HG03280 (cell line): ENCODE data around the gene VRK1.

Experiments used
- ATAC-seq: cut with Tn5 transposase; IDR thresholded peaks from one replicate; pipeline ENCODE4 v1.9.1; 2021; ENCODE audit warnings: mild to moderate bottlenecking, moderate library complexity; ENCODE audit not compliant: unreplicated experiment

The VRK1 gene

DNA sequence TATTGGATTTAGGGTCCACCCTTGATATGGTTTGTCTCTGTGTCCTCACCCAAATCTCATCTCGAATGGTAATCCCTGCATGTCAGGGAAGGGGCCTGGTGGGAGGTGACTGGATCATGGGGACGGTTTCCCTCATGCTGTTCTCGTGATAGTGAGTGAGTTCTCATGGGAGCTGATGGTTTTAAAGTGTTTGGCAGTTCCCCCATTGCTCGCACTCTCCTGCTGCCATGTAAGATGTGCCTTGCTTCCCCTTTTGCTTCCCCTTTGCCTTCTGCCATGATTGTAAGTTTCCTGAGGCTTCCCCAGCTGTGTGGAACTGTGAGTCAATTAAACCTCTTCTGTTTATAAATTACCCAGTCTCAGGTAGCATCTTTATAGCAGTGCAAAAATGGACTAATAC is 118.3 kb downstream of the VRK1 start:
- ATAC-seq, result no peak

DNA sequence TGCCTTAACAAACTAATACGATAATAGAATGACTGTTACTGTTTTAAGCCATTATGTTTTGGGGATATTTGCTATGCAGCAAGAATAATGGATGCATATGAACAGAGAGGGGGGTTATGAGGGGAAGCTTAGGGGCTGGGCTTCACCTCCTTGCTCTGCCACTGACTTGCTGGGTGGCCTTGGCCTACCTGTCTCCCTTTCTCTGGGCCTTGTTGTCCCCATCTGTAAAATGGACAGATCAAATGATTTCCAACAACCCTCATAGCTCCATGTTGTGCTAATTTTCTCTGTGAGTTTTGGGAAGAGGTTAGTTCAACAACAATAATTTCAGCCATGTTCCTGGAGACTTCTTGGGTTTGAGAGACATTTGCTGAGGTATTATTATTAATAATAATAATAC is 119.6 kb downstream of the VRK1 start:
- no peak for ATAC-seq

DNA sequence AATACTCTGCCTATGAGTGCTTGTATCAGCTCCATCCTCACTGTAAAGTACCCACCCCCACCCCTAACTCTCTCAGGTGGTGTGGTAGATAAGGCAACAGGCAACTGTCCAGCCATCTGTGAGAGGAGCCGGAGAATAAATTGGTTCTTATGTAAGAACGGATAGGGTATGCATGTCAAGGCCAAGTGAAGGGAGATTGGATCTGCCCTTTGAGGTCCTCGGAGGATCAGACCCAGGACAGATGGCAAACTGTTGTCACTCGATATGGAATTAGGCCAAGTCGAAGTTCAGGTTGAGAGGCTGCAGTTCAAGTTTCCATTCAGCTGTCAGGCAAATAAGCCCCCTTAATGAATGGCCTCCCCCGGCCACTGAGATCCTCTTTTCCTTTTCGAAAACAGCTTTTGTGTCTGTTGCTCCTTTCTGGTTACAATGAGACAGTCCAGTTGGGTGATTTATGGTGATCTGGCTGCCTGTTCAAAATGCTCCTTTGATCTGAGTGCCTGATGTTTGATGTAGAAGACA is 120.3 kb downstream of the VRK1 start:
- ATAC-seq, result no peak

DNA sequence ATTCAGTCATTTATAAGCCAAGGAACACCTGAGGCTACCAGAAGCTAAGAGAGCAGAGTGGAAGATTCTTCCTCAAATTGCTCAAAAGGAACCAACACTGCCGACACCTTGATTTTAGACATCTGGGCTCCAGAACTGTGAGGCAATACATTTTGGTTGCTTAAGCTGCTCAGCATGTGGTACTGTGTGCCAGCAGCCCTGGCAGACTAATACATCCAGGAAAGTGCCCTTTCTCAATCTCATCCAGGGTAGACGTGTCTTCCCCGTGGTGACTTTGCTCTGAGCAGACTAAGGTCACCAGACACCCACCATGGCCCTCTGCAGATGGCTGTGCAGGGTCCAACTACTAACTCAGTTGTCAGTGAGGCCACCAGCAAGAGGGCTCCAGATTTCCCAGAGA is 122.8 kb downstream of the VRK1 start:
- no peak for ATAC-seq

DNA sequence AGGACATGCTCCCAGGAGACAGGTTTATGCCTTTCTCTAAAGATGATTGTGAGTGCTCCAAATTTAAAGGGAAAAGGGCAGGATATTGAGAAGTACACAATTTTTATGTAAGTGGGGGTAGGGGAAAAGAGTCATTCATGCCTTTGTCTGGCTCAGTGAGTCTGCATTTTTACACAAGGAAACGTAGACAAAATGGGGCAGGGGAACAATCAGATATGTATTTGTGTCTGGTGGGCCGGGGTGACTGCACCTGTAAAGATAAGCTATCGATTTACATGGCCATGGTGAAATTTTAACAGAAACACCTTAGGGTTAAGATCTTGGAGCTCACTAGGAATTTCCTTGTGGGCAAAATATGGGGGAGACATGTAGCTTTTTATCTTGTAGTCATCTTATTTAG is 123.6 kb downstream of the VRK1 start:
- no peak for ATAC-seq

DNA sequence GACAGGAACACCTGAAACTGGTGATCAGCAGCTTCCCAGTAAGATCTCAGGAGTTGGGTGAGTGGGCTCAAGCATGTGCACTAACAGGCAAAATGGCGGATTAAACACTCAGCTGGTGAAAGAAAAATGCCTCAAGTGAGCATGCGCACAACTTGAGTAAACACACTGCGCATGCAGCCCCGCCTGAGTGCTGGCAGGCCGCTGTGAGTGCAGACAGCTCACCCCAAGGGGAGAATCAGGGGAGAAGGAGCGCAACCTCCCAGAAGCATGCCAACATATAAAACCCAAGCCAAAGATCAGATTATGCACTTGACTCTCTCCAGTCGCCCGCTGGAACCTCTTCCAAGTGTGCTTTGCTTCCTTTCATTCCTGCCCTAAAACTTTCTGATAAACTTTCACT is 125.8 kb downstream of the VRK1 start:
- ATAC-seq, result no peak

DNA sequence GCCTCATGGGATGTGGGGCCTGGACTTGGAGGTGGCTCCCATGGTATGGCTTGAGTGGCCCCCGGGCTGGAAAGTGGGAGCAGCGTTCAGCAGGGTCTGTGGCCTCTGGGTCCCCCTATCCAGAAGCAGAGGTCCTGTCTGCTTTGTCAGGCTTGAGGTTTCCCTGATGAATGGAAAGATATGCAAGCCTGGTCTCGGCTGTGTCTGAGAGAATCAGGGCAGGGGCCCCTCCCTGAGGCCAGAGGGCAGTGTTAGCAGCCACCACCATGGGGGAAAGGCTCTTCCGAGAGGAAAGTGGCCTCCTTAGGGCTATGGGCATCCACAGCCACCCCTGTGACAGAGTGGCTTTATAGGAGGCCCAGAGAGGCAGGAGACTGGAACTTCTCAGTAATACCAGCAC is 128.2 kb downstream of the VRK1 start:
- ATAC-seq, result no peak

DNA sequence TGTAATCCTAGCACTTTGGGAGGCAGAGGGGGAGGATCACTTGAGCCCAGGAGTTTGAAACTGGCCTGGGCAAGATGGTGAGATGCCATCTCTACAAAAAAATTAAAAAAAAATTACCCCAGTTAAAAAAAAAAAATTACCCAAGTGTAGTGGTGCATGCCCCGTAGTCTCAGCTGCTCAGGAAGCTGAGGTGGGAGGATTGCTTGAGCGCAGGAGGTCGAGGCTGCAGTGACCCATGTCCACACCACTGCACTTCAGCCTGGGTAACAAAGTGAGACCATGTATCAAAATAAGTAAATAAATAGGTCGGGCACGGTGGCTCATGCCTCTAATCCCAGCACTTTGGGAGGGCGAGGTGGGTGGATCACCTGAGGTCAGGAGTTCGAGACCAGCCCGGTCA is 128.8 kb downstream of the VRK1 start:
- ATAC-seq, result no peak

DNA sequence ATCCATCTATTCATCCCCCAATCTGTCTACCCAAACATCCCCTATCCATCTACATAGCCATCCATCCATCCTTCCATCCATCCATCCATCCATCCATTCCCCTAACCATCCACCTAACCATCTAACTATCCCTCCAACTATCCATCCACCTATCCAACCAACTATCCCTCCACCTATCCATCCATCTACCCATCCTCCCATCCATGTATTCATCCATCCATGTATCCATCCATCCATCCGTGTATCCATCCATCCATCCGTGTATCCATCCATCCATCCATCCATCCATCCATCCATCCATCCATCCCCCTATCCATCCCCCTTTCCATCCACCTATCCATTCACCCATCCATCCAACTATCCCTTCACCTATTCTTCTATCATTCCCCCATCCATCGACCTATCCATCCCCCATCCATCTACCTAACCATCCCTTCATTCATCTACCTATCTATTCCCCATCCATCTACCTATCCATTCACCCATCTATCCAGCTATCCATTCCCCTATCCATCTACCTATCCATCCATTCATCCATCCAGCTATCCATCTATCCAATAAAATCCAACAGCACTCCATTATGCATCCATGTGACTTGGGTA is 131.7 kb downstream of the VRK1 start:
- ATAC-seq, result no peak

DNA sequence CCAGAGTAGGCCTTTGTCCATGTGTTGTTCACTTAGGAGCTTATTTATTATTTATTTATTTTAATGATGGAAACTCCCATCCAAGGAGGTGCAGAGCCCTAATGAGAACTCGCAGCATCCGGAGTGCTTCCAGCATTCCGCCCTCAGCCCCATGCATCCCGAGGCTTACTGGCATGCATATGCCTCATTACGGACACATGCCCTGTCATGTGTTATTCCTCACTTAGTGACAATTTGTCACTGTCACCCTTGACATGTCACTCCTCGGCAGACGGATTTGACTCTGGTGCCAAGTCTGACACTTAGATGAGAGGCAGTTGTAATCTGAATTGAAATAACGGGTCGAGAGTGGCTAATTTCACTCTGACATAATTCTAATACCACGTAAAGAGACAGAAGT is 132.8 kb downstream of the VRK1 start:
- no peak for ATAC-seq

DNA sequence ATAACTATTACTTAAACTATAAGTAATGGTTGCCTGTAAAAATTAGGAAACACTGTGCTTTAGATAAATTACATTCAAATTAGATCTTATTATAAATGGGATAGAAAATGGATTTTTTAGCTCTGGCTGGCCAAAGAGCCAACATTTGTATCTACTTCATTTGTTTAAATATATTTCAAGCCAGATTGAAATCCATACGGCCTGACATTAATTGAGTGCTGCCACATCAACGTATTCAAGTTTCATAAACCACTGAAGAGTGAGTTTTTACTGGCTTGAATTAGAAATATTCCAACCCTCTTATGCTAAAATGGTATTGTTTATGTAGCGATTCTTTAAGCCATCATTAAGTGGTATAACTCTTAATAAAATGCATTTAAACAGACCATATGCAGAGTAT is 133.3 kb downstream of the VRK1 start:
- ATAC-seq, result no peak
